ENCODE results near the gene NPAS3. TPM values are rescaled to one million over a fixed set of nuclear protein-coding genes. Genes with fewer than 3 reads are reported as not detected.
A peak's percentile ranks its signal among the peaks of the same experiment; 100 is the strongest.

The NPAS3 gene
- total and polyA plus RNA-seq, 2 donors (not counting 1 experiment from before 2014, with no cell fraction given), result 0.10 to 0.50 TPM

DNA sequence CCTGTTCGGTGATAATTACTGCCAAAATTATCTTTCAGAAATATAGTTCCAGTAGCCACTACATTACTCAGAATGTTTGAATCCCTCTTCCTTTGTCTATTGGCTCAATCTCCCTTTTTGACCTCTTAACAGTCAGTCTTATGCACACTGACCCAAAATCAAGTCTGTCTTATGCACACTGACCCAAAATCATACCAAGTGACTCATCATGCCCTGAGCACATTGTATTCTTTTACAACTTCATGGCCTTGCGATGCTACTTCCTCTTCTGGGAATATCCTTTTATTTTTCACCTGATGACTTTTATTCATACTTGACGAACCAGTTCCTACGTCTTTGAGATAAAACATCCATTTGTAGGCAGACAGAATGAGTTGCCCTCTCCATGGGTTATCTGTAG lies 182.3 kb downstream of the NPAS3 start:
- no peak overlapping the region for H3K4me2 ChIP-seq (ENCODE audit: extremely low read depth, insufficient read depth, low read length)
- H3K27ac ChIP-seq (ENCODE audit: insufficient read depth, low read length), result no peak overlapping the region

DNA sequence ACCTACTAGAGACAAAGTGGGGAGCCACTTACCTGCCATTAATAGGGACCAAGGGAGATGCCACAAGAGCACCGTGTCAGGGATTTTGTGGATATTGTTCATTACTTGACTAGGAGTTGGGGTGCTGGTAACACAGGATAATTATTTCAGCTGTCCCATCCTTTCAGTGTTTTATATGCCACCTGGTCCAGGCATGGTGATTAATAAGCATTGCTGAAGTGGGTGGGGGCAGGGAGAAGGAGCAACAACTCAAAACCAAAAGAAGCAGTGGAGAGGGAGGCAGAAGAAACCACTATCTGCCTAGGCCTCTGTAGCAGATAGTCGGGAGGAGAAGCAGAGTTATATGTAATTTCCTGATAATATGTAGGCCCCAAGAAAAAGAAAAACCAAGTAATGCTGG lies 184.6 kb downstream of the NPAS3 start:
- no peaks in the 10 kb centered on the region for H3K27me3 ChIP-seq (ENCODE audit: control insufficient read depth, insufficient read depth, low read length)
- H3K4me2 ChIP-seq (ENCODE audit: extremely low read depth, insufficient read depth, low read length), result no peak overlapping the region
- no peaks in the 10 kb centered on the region for H3K4me1 ChIP-seq (ENCODE audit: control insufficient read depth, extremely low read depth, insufficient read depth, low read length)
- no peak overlapping the region for H3K9ac ChIP-seq (ENCODE audit: insufficient read depth, low read length)
- no peak for DNase-seq (ENCODE audit: low read depth in 2 of 2)
- no peak overlapping the region for H2AFZ ChIP-seq (ENCODE audit: low read length)
- H4K20me1 ChIP-seq (ENCODE audit: control insufficient read depth, extremely low read depth, insufficient read depth, low read length), result no peaks in the 10 kb centered on the region
- H3K27ac ChIP-seq (ENCODE audit: insufficient read depth, low read length), result no peak overlapping the region
- TF ChIP-seq, protein P1, sequence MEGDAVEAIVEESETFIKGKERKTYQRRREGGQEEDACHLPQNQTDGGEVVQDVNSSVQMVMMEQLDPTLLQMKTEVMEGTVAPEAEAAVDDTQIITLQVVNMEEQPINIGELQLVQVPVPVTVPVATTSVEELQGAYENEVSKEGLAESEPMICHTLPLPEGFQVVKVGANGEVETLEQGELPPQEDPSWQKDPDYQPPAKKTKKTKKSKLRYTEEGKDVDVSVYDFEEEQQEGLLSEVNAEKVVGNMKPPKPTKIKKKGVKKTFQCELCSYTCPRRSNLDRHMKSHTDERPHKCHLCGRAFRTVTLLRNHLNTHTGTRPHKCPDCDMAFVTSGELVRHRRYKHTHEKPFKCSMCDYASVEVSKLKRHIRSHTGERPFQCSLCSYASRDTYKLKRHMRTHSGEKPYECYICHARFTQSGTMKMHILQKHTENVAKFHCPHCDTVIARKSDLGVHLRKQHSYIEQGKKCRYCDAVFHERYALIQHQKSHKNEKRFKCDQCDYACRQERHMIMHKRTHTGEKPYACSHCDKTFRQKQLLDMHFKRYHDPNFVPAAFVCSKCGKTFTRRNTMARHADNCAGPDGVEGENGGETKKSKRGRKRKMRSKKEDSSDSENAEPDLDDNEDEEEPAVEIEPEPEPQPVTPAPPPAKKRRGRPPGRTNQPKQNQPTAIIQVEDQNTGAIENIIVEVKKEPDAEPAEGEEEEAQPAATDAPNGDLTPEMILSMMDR (conservative IDR thresholded peaks at IDR 0.05 in 1 of 2, IDR thresholded peaks at IDR 0.05 in 1 of 2; ENCODE audit: low read depth in 1 of 2, low read length in 2 of 2), result no peak
- no peak for TF ChIP-seq EZH2 (IDR thresholded peaks at IDR 0.05; ENCODE audit: low read length, missing control alignments)
- H3K4me3 ChIP-seq (replicated peaks in 1 of 4; ENCODE audit: control extremely low read depth in 1 of 4, insufficient read depth in 1 of 4, low read depth in 3 of 4, low read length in 4 of 4), result no peak overlapping the region
- H3K79me2 ChIP-seq (ENCODE audit: control insufficient read depth, insufficient read depth, low read length), result no peaks in the 10 kb centered on the region
- no peaks in the 10 kb centered on the region for H3K36me3 ChIP-seq (ENCODE audit: control insufficient read depth, insufficient read depth, low read length)
- no peaks in the 10 kb centered on the region for H3K9me3 ChIP-seq (ENCODE audit: control insufficient read depth, insufficient read depth, low read depth, low read length)

More for the DNA sequence above, 182.3 kb downstream of the NPAS3 start:
- Histone ChIP-seq H3K36me3 (ENCODE audit: control insufficient read depth, insufficient read depth, low read length) (no peaks in the 10 kb centered on the region), H3K9me3 (ENCODE audit: control insufficient read depth, insufficient read depth, low read depth, low read length) (no peaks in the 10 kb centered on the region), H4K20me1 (ENCODE audit: control insufficient read depth, extremely low read depth, insufficient read depth, low read length) (no peaks in the 10 kb centered on the region), H3K79me2 (ENCODE audit: control insufficient read depth, insufficient read depth, low read length) (no peaks in the 10 kb centered on the region), H3K27me3 (ENCODE audit: control insufficient read depth, insufficient read depth, low read length) (no peaks in the 10 kb centered on the region), H3K4me3 (replicated peaks in 1 of 4; ENCODE audit: control extremely low read depth in 1 of 4, insufficient read depth in 1 of 4, low read depth in 3 of 4, low read length in 4 of 4) (no peak overlapping the region), H3K4me1 (ENCODE audit: control insufficient read depth, extremely low read depth, insufficient read depth, low read length) (no peaks in the 10 kb centered on the region), H2AFZ (ENCODE audit: low read length) (no peak overlapping the region), H3K9ac (ENCODE audit: insufficient read depth, low read length) (no peak overlapping the region)
- DNase-seq (ENCODE audit: low read depth in 2 of 2), result peak; percentile 11 to 51
- TF ChIP-seq, protein P1 (conservative IDR thresholded peaks at IDR 0.05 in 1 of 2, IDR thresholded peaks at IDR 0.05 in 1 of 2; ENCODE audit: low read depth in 1 of 2, low read length in 2 of 2), result no peak
- TF ChIP-seq EZH2 (IDR thresholded peaks at IDR 0.05; ENCODE audit: low read length, missing control alignments), result no peak

DNA sequence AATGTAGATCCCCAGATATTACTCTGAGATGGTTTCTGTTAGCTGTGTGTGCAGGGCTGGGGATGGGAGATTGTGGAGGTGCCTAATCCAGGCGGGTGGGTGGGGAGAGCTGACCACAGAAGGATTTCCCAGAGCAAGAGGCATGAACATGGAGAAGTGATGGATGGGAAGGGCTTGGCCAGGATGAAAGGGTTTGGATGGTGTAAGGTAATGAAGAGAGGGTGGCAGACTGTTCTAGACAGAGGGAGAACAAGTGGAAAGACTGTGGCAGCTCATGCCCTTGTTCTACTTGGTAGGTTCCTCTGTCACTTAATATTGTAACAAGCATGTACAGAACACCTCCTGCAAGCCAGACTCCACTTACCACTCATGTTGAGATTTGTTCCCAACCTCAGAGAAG lies 187.8 kb downstream of the NPAS3 start:
- Histone ChIP-seq H2AFZ (ENCODE audit: low read length) (no peak overlapping the region), H3K27me3 (ENCODE audit: control insufficient read depth, insufficient read depth, low read length) (no peaks in the 10 kb centered on the region), H3K4me1 (ENCODE audit: control insufficient read depth, extremely low read depth, insufficient read depth, low read length) (no peaks in the 10 kb centered on the region), H3K36me3 (ENCODE audit: control insufficient read depth, insufficient read depth, low read length) (no peaks in the 10 kb centered on the region), H3K9ac (ENCODE audit: insufficient read depth, low read length) (no peak overlapping the region), H3K79me2 (ENCODE audit: control insufficient read depth, insufficient read depth, low read length) (no peaks in the 10 kb centered on the region), H4K20me1 (ENCODE audit: control insufficient read depth, extremely low read depth, insufficient read depth, low read length) (no peaks in the 10 kb centered on the region), H3K4me3 (replicated peaks in 1 of 4; ENCODE audit: control extremely low read depth in 1 of 4, insufficient read depth in 1 of 4, low read depth in 3 of 4, low read length in 4 of 4) (no peak overlapping the region), H3K9me3 (ENCODE audit: control insufficient read depth, insufficient read depth, low read depth, low read length) (no peaks in the 10 kb centered on the region), H3K27ac (ENCODE audit: insufficient read depth, low read length) (no peak overlapping the region), H3K4me2 (ENCODE audit: extremely low read depth, insufficient read depth, low read length) (no peak overlapping the region)
- no peak for DNase-seq (ENCODE audit: low read depth in 2 of 2)
- no peak for TF ChIP-seq EZH2 (IDR thresholded peaks at IDR 0.05; ENCODE audit: low read length, missing control alignments)
- TF ChIP-seq, protein P1 (conservative IDR thresholded peaks at IDR 0.05 in 1 of 2, IDR thresholded peaks at IDR 0.05 in 1 of 2; ENCODE audit: low read depth in 1 of 2, low read length in 2 of 2), result no peak
